Measurements from ENCODE around the gene PRDM16.

PRDM16 gene

GRCh38 chr1:3053366-3053980, 15.5 kb upstream of the PRDM16 start:
- DNase-seq (ENCODE audit: extremely low read depth in 1 of 2, low read depth in 1 of 2), result no peak

- no peak for DNase-seq (ENCODE audit: extremely low read depth in 1 of 2, low read depth in 1 of 2)
Observed at GRCh38 chr1:3053986-3054385, 15.0 kb upstream of the PRDM16 start.

GRCh38 chr1:3054474-3054873, 14.5 kb upstream of the PRDM16 start:
- no peak for DNase-seq (ENCODE audit: extremely low read depth in 1 of 2, low read depth in 1 of 2)

GRCh38 chr1:3055051-3055450, 14.0 kb upstream of the PRDM16 start:
- DNase-seq (ENCODE audit: extremely low read depth in 1 of 2, low read depth in 1 of 2), result no peak

GRCh38 chr1:3056641-3057040, 12.4 kb upstream of the PRDM16 start:
- DNase-seq (ENCODE audit: extremely low read depth in 1 of 2, low read depth in 1 of 2), result no peak

GRCh38 chr1:3058263-3059030, 10.6 kb upstream of the PRDM16 start:
- no peak for DNase-seq (ENCODE audit: extremely low read depth in 1 of 2, low read depth in 1 of 2)

- DNase-seq (ENCODE audit: extremely low read depth in 1 of 2, low read depth in 1 of 2), result no peak
Observed at GRCh38 chr1:3060127-3060526, 8.9 kb upstream of the PRDM16 start.

- DNase-seq (ENCODE audit: extremely low read depth in 1 of 2, low read depth in 1 of 2), result no peak
Observed at GRCh38 chr1:3060601-3061551, 8.1 kb upstream of the PRDM16 start.

GRCh38 chr1:3061566-3061965, 7.4 kb upstream of the PRDM16 start:
- DNase-seq (ENCODE audit: extremely low read depth in 1 of 2, low read depth in 1 of 2), result no peak

- no peak for DNase-seq (ENCODE audit: extremely low read depth in 1 of 2, low read depth in 1 of 2)
Observed at GRCh38 chr1:3061981-3062615, 6.9 kb upstream of the PRDM16 start.

GRCh38 chr1:3062616-3063378, 6.2 kb upstream of the PRDM16 start:
- no peak for DNase-seq (ENCODE audit: extremely low read depth in 1 of 2, low read depth in 1 of 2)

- no peak for DNase-seq (ENCODE audit: extremely low read depth in 1 of 2, low read depth in 1 of 2)
Observed at GRCh38 chr1:3063379-3064295, 5.4 kb upstream of the PRDM16 start.

- DNase-seq (ENCODE audit: extremely low read depth in 1 of 2, low read depth in 1 of 2), result no peak
Observed at GRCh38 chr1:3064296-3064850, 4.6 kb upstream of the PRDM16 start.

GRCh38 chr1:3064901-3065300, 4.1 kb upstream of the PRDM16 start:
- no peak for DNase-seq (ENCODE audit: extremely low read depth in 1 of 2, low read depth in 1 of 2)

GRCh38 chr1:3065396-3065795, 3.6 kb upstream of the PRDM16 start:
- DNase-seq (ENCODE audit: extremely low read depth in 1 of 2, low read depth in 1 of 2), result no peak

GRCh38 chr1:3065797-3066196, 3.2 kb upstream of the PRDM16 start:
- no peak for DNase-seq (ENCODE audit: extremely low read depth in 1 of 2, low read depth in 1 of 2)

GRCh38 chr1:3066250-3066711, 2.7 kb upstream of the PRDM16 start:
- DNase-seq (ENCODE audit: extremely low read depth in 1 of 2, low read depth in 1 of 2), result no peak

GRCh38 chr1:3066826-3067225, 2.2 kb upstream of the PRDM16 start:
- DNase-seq (ENCODE audit: extremely low read depth in 1 of 2, low read depth in 1 of 2), result no peak

- no peak for DNase-seq (ENCODE audit: extremely low read depth in 1 of 2, low read depth in 1 of 2)
Observed at GRCh38 chr1:3067301-3067670, 1.7 kb upstream of the PRDM16 start.
